Measurements from ENCODE around the gene PNKP.

The PNKP gene

DNA sequence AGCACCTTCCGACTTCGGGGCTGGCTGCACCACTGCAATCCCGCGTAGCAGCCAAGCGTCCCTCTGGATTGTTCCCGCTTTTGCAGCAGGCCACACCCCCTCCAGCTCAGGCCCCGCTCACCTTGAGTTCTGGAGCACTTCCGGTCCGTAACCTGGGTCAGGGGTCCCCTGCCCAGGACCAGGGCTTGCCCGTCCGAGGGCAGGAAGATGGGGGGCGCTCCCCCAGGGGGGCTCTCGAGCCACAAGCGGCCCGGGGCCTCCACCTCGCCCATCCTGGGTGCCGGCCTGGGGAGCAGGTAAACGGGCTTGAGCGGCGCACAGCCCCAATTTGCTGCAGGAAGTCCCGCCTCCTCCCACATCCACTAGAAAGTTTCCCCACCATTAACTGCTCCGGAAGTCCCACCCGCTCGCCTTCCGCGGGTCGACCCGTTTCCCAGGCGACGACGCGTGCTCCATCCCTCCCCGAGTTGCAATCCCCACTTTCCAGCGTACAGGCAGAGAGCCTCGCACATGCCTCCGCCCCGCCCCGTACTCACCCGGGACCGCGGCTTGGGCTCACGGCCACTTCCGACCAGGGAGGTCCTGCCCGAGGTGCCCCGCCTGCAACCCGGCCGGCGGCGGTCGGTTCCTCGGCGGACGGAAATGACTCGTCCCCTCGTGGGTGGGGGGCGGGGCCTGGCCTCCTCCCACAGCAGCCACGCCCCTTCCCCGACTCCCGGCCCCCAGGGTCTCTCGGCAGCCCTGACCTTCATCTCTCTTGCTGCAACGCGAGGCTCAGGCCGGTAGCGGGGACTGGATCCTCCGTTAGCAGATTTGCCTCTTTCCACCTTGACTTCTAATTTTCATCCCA lies at the start of gene PNKP:
Gene PNKP (minus strand): TSS at position 644 of the 850 bp plus-strand sequence. CDS start 372 bp downstream, at position 272.
- peaks cover 42% of the 10 kb centered on the region for H3K4me1 Mint-ChIP-seq
- H3K27ac Mint-ChIP-seq: peak within 1 kb of the TSS in 2 of 3 experiments; percentile 98 to 100
- H3K9me3 Mint-ChIP-seq: no peaks in the 10 kb centered on the region
- TF ChIP-seq, protein P1, sequence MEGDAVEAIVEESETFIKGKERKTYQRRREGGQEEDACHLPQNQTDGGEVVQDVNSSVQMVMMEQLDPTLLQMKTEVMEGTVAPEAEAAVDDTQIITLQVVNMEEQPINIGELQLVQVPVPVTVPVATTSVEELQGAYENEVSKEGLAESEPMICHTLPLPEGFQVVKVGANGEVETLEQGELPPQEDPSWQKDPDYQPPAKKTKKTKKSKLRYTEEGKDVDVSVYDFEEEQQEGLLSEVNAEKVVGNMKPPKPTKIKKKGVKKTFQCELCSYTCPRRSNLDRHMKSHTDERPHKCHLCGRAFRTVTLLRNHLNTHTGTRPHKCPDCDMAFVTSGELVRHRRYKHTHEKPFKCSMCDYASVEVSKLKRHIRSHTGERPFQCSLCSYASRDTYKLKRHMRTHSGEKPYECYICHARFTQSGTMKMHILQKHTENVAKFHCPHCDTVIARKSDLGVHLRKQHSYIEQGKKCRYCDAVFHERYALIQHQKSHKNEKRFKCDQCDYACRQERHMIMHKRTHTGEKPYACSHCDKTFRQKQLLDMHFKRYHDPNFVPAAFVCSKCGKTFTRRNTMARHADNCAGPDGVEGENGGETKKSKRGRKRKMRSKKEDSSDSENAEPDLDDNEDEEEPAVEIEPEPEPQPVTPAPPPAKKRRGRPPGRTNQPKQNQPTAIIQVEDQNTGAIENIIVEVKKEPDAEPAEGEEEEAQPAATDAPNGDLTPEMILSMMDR (IDR thresholded peaks at IDR 0.05; ENCODE audit: unreplicated experiment in 3 of 3): no peak
- H3K36me3 Mint-ChIP-seq (ENCODE audit: low read depth): peaks cover 22% of the 10 kb centered on the region
- H3K4me3 Mint-ChIP-seq: no peak within 1 kb of the TSS
- no peaks in the 10 kb centered on the region for H3K27me3 Mint-ChIP-seq (ENCODE audit: low read depth)

DNA sequence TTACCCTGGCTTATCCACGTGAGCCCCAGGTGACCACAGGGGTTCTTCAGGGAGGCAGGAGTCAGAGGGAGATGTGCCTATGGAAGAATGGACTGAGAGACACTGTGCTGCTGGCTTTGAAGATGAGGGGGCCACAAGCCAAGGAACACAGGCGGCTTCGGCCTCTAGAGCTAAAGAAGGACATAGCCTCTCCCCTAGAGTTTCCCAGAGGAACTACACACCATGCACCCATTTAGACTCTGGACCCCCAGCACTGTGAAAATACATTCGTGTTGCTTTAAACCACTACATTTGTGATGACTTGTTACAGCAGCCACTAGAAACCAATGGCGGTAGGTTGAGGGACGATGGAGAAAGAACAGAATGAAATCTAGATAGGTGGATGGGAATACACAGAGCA lies 47.9 kb upstream of the PNKP start:
- H3K4me3 Mint-ChIP-seq: no peak overlapping the region
- peaks cover 23% of the 10 kb centered on the region for H3K4me1 Mint-ChIP-seq
- H3K27ac Mint-ChIP-seq: no peak overlapping the region
- no peaks in the 10 kb centered on the region for H3K27me3 Mint-ChIP-seq (ENCODE audit: low read depth)
- TF ChIP-seq, protein P1 (IDR thresholded peaks at IDR 0.05; ENCODE audit: unreplicated experiment in 3 of 3): no peak
- peaks cover 66% of the 10 kb centered on the region for H3K36me3 Mint-ChIP-seq (ENCODE audit: low read depth)
- H3K9me3 Mint-ChIP-seq: peaks cover 3% of the 10 kb centered on the region

DNA sequence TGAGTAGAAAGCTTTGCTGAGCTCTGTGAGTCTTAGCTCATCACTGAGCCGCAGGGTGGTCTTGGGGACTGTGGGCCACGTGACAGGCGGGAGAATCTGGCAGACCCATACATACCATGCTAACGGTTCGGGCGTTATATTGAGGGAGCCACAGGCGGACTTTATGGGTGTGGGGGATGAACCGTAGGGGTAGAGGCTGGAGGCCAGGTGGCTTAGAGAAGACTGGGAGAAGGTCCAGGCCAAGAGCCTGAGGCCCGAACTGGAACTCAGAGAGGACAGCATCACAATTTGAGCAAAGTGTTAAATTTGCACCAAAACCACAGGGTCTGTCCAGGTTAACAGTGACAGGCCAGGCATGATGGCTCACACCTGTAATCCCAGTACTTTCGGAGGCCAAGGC lies 46.3 kb upstream of the PNKP start:
- peaks cover 3% of the 10 kb centered on the region for H3K9me3 Mint-ChIP-seq
- peaks cover 61% of the 10 kb centered on the region for H3K36me3 Mint-ChIP-seq (ENCODE audit: low read depth)
- peak overlapping the region in 2 of 3 experiments; percentile 43 to 71 for H3K27ac Mint-ChIP-seq
- no peak overlapping the region for H3K4me3 Mint-ChIP-seq
- H3K4me1 Mint-ChIP-seq: peaks cover 23% of the 10 kb centered on the region
- TF ChIP-seq, protein P1 (IDR thresholded peaks at IDR 0.05; ENCODE audit: unreplicated experiment in 3 of 3): no peak
- no peaks in the 10 kb centered on the region for H3K27me3 Mint-ChIP-seq (ENCODE audit: low read depth)

DNA sequence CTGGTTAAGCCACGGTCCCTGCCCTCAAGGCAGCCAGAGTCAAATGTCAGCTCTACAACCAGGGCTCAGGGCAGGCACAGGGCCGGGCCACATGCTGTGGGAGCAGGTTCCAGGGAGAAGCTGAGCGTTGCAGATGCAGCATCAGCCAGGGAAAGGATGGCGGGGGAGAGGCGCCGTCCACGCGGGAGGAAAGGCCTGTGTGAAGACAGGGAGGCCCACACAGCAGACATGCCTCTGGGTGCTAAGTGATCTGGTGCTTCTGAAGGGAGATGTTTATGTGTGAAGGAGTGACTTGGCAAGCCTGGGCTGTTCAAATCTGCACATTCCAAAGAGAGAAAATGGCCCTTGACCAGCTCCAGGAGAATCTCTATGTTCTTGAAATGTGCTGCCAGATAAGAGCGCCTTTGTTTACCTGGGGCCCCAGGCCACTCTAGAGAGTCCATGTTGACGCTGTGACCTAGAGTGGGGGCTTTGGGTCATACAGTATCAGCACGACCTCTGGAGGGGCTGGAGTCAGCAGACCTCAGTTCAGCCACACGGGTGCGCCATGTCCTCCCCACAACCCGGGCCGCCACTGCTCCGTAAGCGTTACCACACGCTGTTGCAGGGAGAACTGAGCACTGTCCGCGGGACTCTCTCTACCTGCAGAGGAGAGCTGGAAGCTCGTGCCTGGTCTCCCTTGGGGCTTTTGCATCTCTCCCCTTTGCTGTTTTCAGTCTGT lies 45.7 kb upstream of the PNKP start:
- H3K4me3 Mint-ChIP-seq: no peak overlapping the region
- TF ChIP-seq, protein P1 (IDR thresholded peaks at IDR 0.05; ENCODE audit: unreplicated experiment in 3 of 3): no peak
- H3K4me1 Mint-ChIP-seq: peaks cover 23% of the 10 kb centered on the region
- peak overlapping the region; percentile 43 to 82 (median 71) for H3K27ac Mint-ChIP-seq
- H3K27me3 Mint-ChIP-seq (ENCODE audit: low read depth): no peaks in the 10 kb centered on the region
- peaks cover 3% of the 10 kb centered on the region for H3K9me3 Mint-ChIP-seq
- peaks cover 61% of the 10 kb centered on the region for H3K36me3 Mint-ChIP-seq (ENCODE audit: low read depth)

DNA sequence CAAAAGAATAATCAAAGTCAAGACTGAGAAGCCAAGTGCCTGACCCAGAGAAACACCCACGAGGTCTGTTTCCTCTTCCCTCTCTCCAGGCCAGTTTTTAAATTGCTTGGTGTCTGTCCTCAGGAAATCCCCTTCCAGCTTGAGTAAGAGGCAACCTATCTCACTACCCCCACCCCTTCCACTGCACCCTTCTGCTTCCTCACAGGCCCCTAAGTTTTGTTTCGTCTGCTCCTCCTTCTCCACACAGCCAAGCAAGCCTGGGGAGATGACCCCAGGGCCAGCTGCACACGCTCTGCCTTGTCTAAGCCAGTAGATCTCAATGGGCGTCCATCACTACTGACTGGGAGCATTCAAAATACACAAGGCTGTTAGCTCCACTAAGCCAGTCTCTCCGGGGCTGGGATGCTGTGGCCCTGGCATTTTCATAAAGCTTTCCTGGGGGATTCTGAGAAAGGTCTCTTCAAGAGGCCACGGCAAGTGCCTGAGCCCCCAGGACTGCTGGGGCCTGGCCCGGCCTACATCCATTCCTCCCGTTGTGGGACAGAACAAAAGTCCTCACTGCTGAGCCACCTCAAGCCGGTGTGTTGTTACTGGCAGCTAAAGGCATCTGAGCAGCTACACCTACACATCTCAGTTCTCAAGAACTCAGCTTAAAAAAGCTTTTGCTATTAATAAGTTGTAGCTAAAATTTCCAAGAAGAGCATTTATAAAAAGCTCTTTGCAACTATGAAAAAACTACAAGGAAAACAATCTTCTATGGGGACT lies 44.2 kb upstream of the PNKP start:
- TF ChIP-seq, protein P1 (IDR thresholded peaks at IDR 0.05; ENCODE audit: unreplicated experiment in 3 of 3): no peak
- H3K4me1 Mint-ChIP-seq: peaks cover 17% of the 10 kb centered on the region
- peaks cover 64% of the 10 kb centered on the region for H3K36me3 Mint-ChIP-seq (ENCODE audit: low read depth)
- H3K9me3 Mint-ChIP-seq: no peaks in the 10 kb centered on the region
- H3K4me3 Mint-ChIP-seq: no peak overlapping the region
- H3K27me3 Mint-ChIP-seq (ENCODE audit: low read depth): no peaks in the 10 kb centered on the region
- H3K27ac Mint-ChIP-seq: peak overlapping the region; percentile 73 to 87 (median 79)
